ENCODE results near the gene MLF2. TPM values are rescaled to one million over a fixed set of nuclear protein-coding genes. Genes with fewer than 3 reads are reported as not detected.

MLF2 gene
- total RNA-seq, 1 donor = 229 TPM

GRCh38 chr12:6783828-6784227, 30.9 kb upstream of the MLF2 start:
- no peak for DNase-seq (ENCODE audit: low read depth)
- TF ChIP-seq CTCF (IDR thresholded peaks at IDR 0.05; ENCODE audit: insufficient read depth, low read depth, low read length) = no peak
- no peak overlapping the region for H3K4me3 ChIP-seq (ENCODE audit: low read depth, low read length)

GRCh38 chr12:6782850-6783566, 30.1 kb upstream of the MLF2 start:
- DNase-seq (ENCODE audit: low read depth) = no peak
- no peak overlapping the region for H3K4me3 ChIP-seq (ENCODE audit: low read depth, low read length)
- TF ChIP-seq CTCF (IDR thresholded peaks at IDR 0.05; ENCODE audit: insufficient read depth, low read depth, low read length) = no peak

- no peak for TF ChIP-seq CTCF (IDR thresholded peaks at IDR 0.05; ENCODE audit: insufficient read depth, low read depth, low read length)
- H3K4me3 ChIP-seq (ENCODE audit: low read depth, low read length) = no peak overlapping the region
- no peak for DNase-seq (ENCODE audit: low read depth)
Observed at GRCh38 chr12:6782119-6782518, 29.2 kb upstream of the MLF2 start.

GRCh38 chr12:6780573-6780972, 27.6 kb upstream of the MLF2 start:
- DNase-seq (ENCODE audit: low read depth) = no peak
- H3K4me3 ChIP-seq (ENCODE audit: low read depth, low read length) = no peak overlapping the region
- TF ChIP-seq CTCF (IDR thresholded peaks at IDR 0.05; ENCODE audit: insufficient read depth, low read depth, low read length) = no peak

- no peak for DNase-seq (ENCODE audit: low read depth)
- no peak for TF ChIP-seq CTCF (IDR thresholded peaks at IDR 0.05; ENCODE audit: insufficient read depth, low read depth, low read length)
Observed at GRCh38 chr12:6779708-6780432, 26.9 kb upstream of the MLF2 start.

GRCh38 chr12:6778574-6779550, 25.9 kb upstream of the MLF2 start:
- peak; percentile 94 for DNase-seq (ENCODE audit: low read depth)
- peak overlapping the region; percentile 43 for H3K4me3 ChIP-seq (ENCODE audit: low read depth, low read length)
- TF ChIP-seq CTCF (IDR thresholded peaks at IDR 0.05; ENCODE audit: insufficient read depth, low read depth, low read length) = peak; percentile 97

More at GRCh38 chr12:6779708-6780432, 26.9 kb upstream of the MLF2 start:
- no peak overlapping the region for H3K4me3 ChIP-seq (ENCODE audit: low read depth, low read length)

Measured in fibroblast of villous mesenchyme (primary cell).